ENCODE measurements around the gene PIH1D1.
A peak's percentile ranks its signal among the peaks of the same experiment; 100 is the strongest.

The PIH1D1 gene

DNA sequence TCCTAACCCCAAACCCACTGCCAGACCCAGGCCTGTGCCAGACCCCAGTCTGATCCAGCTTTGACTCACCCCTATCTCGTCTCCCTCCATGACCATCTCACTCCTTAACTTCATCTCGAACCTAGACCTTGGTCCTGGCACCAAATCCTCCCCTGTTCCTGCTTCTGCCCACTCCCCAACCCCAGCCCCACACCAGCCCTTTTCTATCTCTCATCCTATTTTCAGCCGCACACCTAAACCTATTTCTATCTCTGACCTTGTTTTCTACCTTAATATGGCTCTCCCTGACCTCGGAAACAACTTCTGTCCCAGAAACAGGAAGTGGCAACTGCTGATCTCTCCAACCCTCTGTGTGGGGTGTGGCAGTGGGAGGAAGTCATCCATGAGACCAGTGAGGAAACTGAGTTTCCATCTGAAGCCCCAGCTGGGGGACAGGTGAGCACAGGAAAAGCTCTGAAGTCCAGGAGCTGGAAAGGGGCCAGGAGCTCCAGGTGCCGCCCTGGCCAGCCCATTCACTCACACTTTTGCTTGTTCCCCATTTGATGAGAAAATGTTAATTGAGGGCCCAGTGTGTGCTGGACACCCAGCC lies 42.1 kb downstream of the PIH1D1 start:
- DNase-seq, result no peak
- in situ Hi-C loops (cut with HindIII; ENCODE audit: low pct_ligation_motif_present, low pct_unique_long_range_greater_than_20kb, low sequenced_read_pairs), result no loop called here

DNA sequence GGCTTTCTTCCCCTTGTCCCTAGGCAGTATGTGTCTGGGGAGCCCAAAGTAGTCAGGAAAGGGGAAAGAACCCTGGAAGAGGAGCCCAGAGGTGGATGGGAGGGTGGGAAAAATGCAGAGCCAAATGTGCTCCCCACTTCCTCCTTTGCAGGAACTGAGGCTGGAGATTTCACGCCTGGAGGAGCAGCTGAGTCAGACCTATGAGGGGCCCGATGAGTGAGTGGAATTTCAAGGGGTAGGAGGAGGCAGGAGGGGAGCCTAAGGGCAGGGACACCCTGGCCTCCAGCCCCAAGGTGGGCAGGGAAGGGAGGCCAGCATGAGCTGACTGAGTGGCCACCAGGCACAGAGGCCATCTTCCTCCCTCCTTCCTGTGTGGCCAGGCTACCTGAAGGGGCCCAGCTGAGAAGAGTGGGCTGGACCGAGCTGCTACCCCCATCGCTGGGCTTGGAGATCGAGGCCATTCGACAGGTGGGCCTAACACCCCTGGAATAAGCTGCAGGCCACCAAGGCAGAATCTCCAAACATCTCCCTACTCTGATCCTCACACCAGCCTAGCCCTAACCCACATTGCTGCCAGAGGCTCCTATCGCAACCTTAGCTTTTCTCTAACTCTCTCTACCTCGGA lies 42.7 kb downstream of the PIH1D1 start:
- peak; percentile 70 for DNase-seq
- in situ Hi-C loops (cut with HindIII; ENCODE audit: low pct_ligation_motif_present, low pct_unique_long_range_greater_than_20kb, low sequenced_read_pairs), result no loop called here

DNA sequence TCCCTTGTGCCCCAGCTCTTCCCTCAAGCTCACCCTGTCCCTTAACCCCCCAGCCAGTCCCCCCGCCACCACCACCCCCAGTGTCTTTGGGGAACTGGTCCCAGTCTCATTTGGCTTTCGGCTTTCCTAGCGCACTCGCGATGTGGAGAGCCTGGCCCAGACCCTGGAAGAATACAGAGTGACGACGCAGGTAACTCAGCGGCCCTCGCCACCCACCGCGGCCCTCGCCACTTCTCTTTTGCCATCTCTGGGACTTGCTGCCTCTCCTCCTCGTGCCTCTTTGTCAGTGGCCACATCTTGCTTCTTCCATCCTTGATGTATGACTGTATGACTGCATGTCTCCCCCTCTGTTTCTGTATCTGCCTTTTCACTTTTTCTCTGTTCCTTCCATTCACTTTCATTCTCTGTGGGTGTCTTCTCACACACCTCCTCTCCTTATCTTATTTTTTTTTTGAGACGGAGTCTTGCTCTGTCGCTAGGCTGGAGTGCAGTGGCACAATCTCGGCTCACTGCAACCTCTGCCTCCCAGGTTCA lies 44.1 kb downstream of the PIH1D1 start:
- DNase-seq, result no peak
- in situ Hi-C loops (cut with HindIII; ENCODE audit: low pct_ligation_motif_present, low pct_unique_long_range_greater_than_20kb, low sequenced_read_pairs), result no loop called here

DNA sequence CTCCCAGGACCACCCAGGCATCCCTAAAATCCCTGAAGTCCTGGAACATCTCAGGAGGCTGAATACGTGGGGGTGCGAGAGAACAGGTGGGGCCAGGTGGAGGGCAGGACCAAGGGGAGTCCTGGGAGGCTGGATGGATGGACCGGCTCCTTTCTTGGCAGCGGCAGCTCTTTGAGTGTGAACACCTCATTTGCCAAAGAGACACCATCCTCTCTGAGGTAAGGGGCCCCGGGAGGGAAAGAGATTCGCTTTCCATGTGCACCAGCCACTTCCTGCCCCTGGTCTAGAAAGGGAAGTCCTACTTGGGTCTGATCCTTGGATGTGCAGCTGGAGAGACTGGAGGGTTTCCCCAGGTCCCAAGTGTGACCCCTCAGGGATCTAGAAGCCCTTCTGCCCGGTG lies 44.5 kb downstream of the PIH1D1 start:
- in situ Hi-C loops (cut with HindIII; ENCODE audit: low pct_ligation_motif_present, low pct_unique_long_range_greater_than_20kb, low sequenced_read_pairs), result no loop called here
- DNase-seq, result no peak

DNA sequence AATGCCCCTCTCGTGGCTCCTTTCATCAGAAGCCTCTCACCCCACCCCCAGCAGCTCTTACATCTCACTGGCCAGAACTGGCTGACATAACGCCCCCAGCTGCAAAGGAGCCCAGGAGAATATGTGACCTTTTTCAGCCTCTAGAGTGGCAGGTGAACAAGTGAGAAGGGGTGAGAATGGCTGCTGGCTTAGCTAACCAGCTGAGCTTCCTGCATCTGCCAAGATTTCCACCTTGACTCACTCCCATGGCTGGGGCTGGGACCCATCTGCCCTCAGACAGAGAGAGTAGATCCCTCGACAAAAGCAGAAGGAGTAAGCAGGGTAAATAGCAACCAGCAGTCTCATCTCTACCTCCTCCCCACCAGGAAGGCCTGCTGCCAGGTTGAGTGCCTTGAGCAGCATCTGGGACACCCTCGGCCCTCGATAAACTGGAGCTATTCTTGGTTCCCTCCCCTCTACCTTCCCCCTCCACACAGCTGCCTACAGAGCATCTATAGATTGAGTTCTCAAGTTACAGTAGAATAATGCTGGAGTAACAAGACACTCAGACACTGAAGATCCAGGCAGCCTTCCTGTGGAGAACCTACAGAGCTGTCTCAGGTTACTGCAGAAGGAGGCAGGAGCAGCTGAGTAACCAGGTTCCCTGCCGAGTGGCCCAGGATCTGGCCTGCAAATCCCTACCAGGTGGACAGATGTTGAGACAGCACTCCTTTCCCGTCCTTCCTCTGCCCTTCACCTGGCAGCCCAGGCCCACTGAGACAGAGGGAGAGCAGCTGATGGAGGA lies 48.0 kb downstream of the PIH1D1 start:
- no peak for DNase-seq
- in situ Hi-C loops (cut with HindIII; ENCODE audit: low pct_ligation_motif_present, low pct_unique_long_range_greater_than_20kb, low sequenced_read_pairs), result no loop called here

DNA sequence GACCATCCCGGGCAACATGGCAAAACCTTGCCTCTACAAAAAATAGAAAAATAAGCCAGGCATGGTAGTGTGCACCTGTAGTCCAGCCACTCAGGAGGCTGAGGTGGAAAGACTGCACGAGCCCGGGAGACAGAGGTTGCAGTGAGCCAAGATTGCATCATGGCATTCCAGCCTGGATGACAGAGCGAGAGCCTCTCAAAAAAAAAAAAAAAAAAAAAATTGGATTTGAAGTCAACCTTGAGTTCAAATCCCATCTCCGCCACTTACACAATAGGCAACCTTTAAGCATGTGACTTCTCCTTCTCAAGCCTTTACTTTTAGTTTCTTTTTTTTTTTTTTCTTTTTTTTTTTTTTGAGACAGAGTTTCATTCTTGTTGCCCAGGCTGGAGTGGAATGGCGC lies 51.6 kb downstream of the PIH1D1 start:
- in situ Hi-C loops (cut with HindIII; ENCODE audit: low pct_ligation_motif_present, low pct_unique_long_range_greater_than_20kb, low sequenced_read_pairs), result no loop called here
- no peak for DNase-seq

DNA sequence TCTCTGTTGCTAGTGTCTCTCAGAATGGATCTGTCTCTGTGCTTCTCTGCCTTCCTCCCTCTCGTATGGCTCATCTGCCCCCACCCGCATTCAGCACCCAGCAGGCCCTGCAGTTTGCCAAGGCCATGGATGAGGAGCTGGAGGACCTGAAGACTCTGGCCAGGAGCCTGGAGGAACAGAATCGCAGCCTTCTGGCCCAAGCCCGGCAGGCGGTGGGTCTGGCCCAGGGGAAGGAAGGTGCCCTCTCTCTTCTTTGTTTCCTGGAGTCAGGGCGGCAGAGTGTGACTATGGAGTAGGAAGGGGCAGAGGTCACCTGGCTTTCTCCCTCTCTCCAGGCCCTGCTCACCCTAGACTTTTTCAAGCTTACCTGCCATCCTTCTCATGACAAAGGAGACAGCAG lies 52.7 kb downstream of the PIH1D1 start:
- in situ Hi-C loops (cut with HindIII; ENCODE audit: low pct_ligation_motif_present, low pct_unique_long_range_greater_than_20kb, low sequenced_read_pairs), result no loop called here
- no peak for DNase-seq

DNA sequence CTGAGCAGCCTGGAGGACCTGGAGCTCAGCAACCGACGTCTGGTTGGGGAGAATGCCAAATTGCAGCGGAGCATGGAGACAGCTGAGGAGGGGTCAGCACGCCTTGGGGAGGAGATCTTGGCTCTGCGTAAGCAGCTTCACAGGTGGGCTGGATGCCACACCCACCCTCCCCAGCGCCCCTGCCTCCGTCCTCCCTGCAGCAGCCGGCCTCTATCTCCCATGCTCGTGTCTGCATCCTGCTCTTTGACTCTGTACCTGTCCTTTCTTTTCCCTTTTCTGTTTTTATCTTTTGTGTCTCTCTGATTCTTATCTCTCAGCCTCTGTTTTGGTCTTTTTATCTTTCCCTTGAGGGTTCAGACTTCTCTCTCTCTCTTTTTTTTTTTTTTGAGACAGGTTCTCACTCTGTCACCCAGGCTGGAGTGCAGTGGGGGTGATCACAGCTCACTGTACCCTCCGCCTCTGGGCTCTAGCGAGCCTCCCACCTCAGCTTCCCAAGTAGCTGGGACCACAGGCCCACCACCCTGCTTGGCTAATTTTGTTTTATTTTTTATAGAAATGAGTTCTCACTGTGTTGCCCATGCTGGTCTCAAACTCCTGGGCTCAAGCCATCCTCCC lies 53.5 kb downstream of the PIH1D1 start:
- DNase-seq, result no peak
- in situ Hi-C loops (cut with HindIII; ENCODE audit: low pct_ligation_motif_present, low pct_unique_long_range_greater_than_20kb, low sequenced_read_pairs), result no loop called here

DNA sequence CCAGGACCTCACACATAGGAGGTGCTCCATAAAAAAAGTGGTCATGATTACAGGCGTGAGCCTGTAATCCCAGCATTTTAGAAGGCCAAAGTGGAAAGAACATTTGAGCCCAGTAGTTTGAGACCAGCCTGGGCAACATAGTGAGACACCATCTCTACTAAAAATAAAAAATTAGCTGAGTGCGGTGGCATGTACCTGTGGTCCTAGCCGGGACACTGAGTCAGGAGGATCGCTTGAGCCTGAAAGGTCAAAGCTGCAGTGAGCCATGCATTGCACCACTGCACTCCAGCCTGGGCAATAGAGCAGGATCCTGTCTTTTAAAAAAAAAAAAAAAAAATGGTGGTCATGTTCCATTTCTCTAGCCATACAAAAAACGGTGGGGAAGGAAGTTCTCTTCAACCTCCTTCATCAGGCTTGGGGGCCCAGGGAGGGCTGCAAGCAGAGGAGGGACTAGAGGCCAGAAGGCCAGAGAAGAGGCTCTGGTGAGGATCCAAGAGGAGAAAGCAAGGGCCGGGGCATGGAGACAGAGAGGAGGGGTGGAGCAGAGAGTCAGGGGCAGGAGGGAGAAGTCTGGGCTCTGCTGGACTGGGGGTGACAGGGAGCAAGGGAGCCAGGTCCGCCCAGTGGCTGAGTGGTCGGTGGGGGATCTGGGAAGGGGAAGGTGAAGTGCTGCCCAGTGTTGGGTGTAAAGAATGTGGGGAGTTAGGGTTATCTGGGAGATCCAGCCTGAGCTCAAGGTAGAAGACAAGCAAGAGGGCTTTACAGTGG lies 54.7 kb downstream of the PIH1D1 start:
- in situ Hi-C loops (cut with HindIII; ENCODE audit: low pct_ligation_motif_present, low pct_unique_long_range_greater_than_20kb, low sequenced_read_pairs), result no loop called here
- DNase-seq, result no peak
